ENCODE data around the gene CACNA2D4.

CACNA2D4 gene

GRCh38 chr12:1896964-1897363 lies 21.5 kb downstream of the CACNA2D4 start:
- no peak for TF ChIP-seq CTCF (IDR thresholded peaks at IDR 0.05; ENCODE audit: low read depth, low read length, missing control alignments)
- in situ Hi-C loops (cut with HindIII; ENCODE audit: low sequenced_read_pairs): no loop called here
- no peak for DNase-seq (ENCODE audit: low read depth)

GRCh38 chr12:1890810-1891209 lies 27.6 kb downstream of the CACNA2D4 start:
- TF ChIP-seq CTCF (IDR thresholded peaks at IDR 0.05; ENCODE audit: low read depth, low read length, missing control alignments): no peak
- in situ Hi-C loops (cut with HindIII; ENCODE audit: low sequenced_read_pairs): no loop called here

More at GRCh38 chr12:1896964-1897363, 21.5 kb downstream of the CACNA2D4 start:
- no peak overlapping the region for H3K4me3 ChIP-seq (ENCODE audit: low read depth, low read length)

DNA sequence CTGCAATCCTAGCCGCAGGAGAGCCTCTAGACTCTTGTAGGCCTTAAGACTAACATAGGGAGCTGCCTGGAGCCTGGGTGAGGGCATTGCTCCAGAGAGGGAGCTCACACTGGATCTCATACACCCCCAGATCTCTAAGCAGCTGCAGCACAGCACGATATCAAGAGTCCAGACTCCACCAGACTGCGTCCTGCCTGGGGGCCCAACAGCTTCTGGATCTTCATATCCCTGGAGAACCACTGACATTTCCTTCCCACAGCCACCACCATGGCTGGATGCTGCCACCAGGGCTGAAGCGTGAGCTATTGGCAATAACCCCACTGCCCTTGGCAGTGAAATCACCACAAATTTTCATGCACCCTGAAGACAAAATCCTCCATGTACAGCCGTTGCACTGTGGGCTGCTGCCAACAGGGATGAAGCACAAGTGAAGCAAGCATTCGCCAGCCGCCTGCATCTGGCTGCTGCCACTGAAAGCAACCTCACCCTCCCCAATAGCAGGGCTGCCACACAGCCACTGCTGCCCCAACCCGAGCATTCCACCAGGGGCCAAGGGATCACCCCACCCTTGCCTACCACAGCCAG lies 28.2 kb downstream of the CACNA2D4 start:
- in situ Hi-C loops (cut with HindIII; ENCODE audit: low sequenced_read_pairs): no loop called here
- DNase-seq (ENCODE audit: low read depth): no peak
- TF ChIP-seq CTCF (IDR thresholded peaks at IDR 0.05; ENCODE audit: low read depth, low read length, missing control alignments): no peak
- H3K4me3 ChIP-seq (ENCODE audit: low read depth, low read length): no peak overlapping the region

More at GRCh38 chr12:1890810-1891209, 27.6 kb downstream of the CACNA2D4 start:
- no peak overlapping the region for H3K4me3 ChIP-seq (ENCODE audit: low read depth, low read length)
- DNase-seq (ENCODE audit: low read depth): no peak

GRCh38 chr12:1888923-1889322 lies 29.5 kb downstream of the CACNA2D4 start:
- H3K4me3 ChIP-seq (ENCODE audit: low read depth, low read length): no peak overlapping the region
- in situ Hi-C loops (cut with HindIII; ENCODE audit: low sequenced_read_pairs): loop anchor here (5.0 kb wide), 1 partner anchor 38 kb away; no protein-coding TSS in a partner anchor
- no peak for DNase-seq (ENCODE audit: low read depth)
- TF ChIP-seq CTCF (IDR thresholded peaks at IDR 0.05; ENCODE audit: low read depth, low read length, missing control alignments): no peak

DNA sequence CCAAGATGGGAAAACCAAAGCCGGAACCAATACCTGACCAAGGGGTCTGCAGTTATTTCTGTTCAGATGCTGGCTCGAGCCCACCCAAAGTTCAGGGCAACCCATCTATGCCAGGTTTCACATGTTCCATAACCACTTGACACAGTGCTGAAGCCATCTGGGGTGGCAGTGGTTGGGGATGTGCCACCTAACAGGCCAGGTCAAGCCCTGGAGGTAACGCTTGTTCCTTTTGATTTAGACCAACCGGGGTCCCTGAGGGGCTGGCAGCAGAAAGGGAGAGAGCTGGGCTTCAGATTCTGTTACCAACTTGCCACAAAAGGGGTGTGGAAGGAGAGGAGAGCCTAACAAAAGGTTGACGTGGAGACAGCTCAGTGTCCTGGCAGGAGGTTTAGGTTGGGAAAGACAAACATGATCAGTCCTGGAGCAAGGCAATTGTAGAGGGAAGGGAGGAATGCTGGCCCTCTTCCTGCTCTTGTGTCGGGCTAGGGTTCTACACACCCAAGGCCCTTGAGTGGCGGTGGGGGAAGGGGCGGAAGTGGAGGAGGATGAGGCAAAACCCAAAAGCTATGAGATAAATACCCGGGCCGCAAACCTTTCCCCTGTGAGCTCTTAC lies 31.9 kb downstream of the CACNA2D4 start:
- TF ChIP-seq CTCF (IDR thresholded peaks at IDR 0.05; ENCODE audit: low read depth, low read length, missing control alignments): no peak
- no peak overlapping the region for H3K4me3 ChIP-seq (ENCODE audit: low read depth, low read length)
- no peak for DNase-seq (ENCODE audit: low read depth)
- in situ Hi-C loops (cut with HindIII; ENCODE audit: low sequenced_read_pairs): loop anchor here (5.0 kb wide), 1 partner anchor 41 kb away; no protein-coding TSS in a partner anchor

DNA sequence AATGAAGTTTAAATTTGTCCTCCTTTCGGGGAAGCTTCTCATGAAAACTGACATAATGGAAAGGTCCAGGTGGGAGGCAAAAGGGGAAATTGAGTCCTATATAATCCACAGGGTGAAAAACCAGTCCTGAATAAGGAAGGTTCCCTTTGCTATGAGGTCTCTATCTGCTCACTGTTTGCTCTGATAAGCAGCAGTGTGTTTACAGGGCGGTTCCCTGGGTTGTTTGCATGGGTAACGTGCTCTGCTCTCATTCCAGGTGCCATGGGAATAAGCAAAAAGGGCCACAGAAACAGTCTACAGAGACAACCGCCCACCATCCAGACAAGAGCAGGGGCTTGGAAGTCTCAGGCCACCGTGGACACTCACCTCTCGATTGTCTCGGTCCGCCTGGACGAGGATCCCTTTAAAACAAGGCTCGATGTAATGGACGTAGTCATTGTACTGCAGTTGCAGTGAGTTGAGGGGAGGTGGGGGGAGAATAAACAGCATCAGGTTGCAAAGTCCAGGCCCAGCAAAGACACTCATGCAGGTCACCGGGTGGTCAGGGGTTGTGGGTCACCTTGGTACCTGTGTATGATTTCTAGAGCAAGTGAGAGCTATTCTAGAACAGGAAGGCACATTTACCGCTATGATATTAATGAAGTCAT lies 32.7 kb downstream of the CACNA2D4 start:
- in situ Hi-C loops (cut with HindIII; ENCODE audit: low sequenced_read_pairs): loop anchor here (5.0 kb wide), 1 partner anchor 42 kb away; no protein-coding TSS in a partner anchor
- no peak for TF ChIP-seq CTCF (IDR thresholded peaks at IDR 0.05; ENCODE audit: low read depth, low read length, missing control alignments)
- no peak for DNase-seq (ENCODE audit: low read depth)
- no peak overlapping the region for H3K4me3 ChIP-seq (ENCODE audit: low read depth, low read length)

Data from astrocyte of the cerebellum (primary cell).